Urothelium cell line (cell line): ENCODE measurements around the gene NDE1.
"Not testable (repeated sequence)": the region's sequence is repeated elsewhere in the genome, so short reads cannot be mapped to it uniquely, and the experiment has no call there.

Experiments used
- DNase-seq: peaks from one replicate; pipeline ENCODE4 v3.0.0; 2011; ENCODE audit warnings: low spot score, mixed read lengths
- FAIRE-seq: peaks from 2 replicates; lab custom pipeline; 2011; peaks lifted over from hg19 to GRCh38; lab: Jason Lieb, UNC

NDE1 gene, protein sequence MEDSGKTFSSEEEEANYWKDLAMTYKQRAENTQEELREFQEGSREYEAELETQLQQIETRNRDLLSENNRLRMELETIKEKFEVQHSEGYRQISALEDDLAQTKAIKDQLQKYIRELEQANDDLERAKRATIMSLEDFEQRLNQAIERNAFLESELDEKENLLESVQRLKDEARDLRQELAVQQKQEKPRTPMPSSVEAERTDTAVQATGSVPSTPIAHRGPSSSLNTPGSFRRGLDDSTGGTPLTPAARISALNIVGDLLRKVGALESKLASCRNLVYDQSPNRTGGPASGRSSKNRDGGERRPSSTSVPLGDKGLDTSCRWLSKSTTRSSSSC

DNA sequence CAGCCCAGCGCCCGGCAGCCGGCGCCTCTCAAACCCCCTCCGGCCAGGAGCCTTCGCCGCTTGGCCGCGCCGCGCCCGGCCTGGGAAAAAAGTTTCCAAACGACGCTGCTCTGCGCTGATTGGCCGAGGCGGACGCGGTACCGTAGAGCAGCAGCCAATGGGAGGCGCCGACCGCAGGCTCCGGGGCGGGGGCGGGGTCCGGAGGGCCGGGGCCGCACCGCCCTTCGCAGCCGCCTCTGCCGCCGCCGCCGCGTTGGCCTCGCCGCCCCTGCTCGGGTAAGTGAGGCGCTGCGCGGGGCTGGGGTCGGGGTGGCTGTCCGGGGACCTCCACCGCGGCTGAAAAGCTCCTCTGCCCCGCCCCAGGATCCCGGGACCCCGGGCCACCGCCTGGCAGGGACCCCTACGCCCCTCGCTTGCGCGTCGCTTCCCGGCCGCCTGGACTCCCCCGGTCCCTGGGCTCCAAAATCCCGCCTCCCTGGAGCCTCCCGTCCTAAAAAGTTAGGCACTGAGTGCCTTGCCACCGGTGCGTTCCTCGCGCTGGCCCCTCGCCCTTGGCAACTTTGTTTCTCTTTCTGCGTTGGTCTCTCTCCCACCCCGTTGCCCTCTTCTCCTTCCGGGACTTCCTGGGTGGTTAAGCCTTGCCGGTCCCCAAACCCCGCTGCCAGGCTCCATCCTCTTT is at the start of gene NDE1:
Gene NDE1, plus strand, starts transcription at position 227 of the 679 bp plus-strand sequence. CDS start 14,534 bp downstream, outside the sequence.
- FAIRE-seq: no peak

DNA sequence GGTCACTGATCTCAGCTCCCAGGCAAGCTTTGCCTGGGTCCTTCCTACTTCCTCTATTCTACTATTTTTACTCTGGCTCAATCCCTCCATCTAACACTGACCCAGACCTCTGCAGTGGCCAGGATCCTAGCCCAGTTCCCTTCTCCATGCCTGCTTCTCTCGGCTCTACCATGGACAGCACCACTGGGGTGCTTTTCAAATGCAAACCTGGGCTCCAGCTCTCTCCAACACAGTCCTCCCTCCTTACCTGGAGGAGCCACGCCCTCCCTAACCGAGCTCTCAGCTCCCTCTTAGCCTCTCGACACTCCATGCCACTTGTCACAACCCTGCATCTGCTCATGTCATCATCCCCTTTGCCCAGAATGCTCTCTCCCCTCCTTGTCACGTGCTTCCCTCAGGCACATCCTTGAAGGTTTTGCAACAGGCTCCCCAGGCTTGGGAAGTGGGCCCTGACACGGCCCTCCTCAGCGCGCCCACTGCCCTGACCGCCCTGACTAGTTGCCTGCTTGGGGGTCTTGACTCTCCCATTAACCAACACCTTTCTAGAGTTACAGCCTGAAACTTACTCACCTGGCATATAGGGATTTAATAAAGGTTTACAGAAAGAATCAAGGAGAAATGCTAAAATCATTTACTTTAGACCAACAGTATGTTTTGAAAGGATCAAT is 48.7 kb upstream of the NDE1 start:
- FAIRE-seq (no peak), DNase-seq (no peak)

More for the DNA sequence above, at the start of gene NDE1:
- peak; percentile 93 for DNase-seq

DNA sequence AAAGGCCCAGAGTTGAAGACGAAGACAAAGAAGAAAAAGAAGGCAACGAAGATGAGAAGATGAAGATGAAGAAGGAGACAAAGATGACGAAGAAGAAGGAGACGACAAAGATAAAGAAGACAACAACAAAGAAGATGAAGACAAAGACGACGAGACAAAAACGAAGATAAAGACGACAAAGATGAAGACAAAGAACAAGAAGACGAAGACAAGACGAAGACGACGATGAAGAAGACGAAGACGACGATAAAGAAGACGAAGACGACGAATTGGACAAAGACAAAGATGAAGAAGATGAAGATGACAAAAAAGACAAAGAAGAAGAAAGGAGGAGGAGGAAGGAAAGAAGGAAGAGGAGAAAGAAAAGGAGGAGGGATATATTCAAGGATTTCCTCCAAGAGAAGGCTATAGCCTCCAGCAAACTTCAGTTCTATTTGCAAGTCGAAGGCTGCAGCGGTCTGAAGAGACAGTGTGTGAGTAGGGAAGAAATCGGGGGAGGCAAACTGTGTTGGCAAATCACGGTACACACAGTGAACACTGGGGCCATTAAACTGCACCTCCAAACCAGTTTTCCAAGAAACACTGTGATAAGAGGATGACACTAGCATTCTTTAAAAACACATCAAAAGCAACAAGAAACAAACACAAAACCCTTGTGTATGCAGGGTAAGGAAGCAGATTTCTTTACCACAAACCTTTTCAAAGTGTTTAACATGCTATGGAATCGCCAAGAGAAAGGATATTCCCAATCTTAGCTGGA is 47.6 kb upstream of the NDE1 start:
- DNase-seq (no peak), FAIRE-seq (no peak)

DNA sequence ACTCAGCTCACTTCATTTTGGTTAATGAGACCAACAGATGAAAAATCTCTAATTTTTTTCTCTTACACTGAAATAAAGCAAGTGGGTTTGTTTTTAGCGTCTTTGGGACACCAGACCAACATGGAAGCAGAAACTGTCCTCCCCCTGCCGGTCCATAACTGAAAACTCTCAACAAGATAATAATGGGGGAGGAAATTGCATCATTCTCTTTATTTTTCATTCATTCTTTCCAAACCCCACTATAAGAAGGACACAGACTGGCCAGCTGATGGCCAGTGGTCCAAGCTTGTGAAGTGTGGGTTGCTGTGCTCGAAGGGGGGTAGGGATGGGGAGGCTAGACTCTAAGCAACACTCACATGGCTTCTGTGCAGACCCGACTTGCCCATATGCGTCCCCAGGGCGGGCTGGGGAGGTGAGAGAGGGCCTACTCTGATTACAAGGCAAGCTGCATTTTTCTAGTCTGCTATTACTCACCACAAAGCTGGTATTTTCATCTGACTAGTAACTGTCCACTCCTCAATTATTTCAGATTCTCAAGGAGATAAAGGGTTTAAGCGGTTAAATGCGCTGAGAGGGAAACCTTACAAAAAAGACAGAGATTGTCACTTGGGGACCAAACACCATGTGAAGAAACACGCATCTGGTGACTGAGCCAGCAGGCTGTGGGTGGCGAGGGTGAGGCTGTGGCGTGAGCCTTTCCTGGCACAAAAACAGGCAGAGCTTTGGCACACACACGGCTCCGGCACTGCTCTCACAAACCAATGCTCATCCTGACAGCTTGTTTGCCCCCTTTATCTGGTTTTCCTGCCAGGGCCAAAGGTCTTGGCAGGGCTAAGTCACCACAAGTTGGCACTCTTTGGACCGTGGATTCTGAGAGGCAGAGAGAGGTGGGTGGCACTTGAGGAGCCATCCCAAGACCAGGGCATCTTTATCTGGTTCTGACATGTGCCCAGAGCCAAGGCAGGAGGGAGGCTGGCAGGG is 45.3 kb upstream of the NDE1 start:
- no peak for FAIRE-seq
- DNase-seq: no peak

DNA sequence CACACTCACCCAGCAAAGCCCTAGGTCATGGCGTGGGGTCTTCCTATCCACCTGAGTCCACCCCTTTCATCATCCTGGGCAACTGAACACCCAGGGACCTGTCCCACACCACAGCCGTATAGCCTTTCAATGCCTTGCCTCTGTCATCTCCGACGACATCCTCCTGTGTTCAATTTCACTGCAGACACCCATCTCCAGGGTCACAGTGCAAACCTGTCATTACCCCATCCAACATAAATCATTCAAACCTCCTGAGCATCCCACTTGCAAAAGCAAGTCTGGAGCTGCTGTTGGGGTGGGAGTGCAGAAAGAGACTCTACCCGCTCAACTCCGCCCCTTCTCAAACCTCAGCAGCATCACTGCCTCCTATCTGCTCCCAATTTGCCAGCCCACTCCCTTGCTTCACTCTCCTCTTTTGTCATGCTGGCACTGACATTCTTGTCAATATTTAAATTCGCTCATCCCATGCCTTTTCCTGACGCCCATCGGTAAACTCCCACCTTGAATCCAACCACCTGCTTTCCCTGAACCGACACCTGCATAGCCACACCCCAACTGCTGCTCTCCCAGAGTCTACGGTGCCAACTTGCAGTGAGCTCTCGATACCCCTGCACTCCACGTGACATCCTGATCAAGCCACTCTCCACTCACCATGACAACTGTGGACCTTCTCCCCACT is 44.1 kb upstream of the NDE1 start:
- no peak for DNase-seq
- no peak for FAIRE-seq

DNA sequence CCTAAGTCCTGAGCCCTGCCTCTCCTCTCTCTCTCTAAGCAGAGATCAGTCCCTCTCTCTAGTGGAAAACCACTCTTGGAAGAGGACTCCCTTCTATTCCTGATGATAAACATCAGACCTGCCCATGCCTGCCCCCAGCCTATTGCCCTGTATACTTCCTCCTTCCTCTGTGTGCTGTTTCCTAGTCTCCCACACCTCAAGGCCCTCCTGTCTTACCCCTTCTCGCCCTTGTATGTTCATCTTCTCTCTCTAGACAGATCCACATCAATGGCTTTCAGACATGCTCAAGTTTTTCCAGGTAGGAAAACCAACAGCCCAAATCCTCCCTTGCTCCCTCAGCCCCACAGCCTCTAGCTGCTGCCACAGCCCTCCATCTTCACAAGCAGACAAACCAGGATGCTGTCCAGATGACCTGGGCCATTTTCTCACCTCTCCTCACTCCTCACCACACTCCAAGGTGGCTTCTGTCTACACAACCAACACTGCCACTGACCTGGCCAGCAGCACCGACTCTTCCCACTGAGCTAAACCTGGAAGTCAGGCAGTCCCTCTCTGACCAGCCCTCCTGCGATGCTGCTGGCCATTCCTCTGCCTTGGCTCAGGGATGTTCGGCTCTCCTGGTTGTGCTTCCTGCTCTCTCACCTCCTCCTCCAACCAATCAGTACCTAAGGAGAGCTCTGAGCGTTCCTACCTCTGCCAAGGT is 43.4 kb upstream of the NDE1 start:
- DNase-seq (no peak), FAIRE-seq (no peak)

DNA sequence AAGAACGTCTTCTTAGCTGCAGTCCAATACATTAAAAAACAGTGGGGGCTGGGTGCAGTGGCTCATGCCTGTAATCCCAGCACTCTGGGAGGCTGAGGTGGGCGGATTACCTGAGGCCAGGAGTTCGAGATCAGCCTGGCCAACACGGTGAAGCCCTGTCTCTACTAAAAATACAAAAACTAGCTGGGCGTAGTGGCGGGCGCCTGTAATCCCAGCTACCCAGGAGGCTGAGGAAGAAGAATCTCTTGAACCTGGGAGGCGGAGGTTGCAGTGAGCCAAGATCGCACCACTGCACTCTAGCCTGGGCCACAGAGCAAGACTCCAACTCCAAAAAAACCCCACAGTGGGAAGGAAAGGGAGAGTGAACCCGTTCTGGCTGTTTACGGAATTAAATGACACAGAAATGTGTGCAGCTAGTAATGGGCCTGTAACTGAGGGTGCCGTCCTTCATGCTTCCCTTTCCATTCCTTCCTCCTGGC is 42.8 kb upstream of the NDE1 start:
- not testable (repeated sequence) for DNase-seq, FAIRE-seq

DNA sequence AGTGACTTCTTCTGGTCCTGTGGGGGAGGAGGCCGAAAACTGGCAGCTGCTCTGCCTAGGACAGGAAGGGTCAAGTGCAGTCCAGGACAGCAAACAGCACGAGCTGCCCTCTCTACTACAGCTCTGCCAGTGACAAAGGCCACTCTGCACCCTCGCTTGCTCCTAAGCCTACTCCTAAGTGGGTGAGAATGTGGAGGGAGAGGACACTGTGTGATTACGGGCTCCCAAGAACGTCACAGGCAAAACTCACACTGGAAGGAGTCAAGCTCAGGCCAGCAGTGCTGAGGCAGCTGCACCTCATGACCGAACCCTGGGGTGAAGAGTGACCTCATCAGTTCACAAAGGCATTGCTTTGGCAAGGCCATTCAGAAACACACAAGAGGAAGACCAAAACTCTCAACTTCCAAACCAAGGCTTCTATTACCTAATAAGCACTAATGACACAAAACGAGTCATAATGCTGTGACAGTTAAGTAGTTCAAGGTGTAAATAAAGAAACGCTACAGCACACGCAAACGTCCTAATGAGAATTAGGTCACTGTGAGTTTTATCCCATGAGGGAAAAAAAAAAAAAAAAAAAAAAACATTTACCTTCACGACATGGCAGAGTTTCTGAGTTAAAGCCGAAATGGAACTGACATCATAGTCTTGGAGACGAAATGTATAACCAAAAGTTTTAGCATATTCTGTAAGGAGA is 42.2 kb upstream of the NDE1 start:
- FAIRE-seq: no peak

DNA sequence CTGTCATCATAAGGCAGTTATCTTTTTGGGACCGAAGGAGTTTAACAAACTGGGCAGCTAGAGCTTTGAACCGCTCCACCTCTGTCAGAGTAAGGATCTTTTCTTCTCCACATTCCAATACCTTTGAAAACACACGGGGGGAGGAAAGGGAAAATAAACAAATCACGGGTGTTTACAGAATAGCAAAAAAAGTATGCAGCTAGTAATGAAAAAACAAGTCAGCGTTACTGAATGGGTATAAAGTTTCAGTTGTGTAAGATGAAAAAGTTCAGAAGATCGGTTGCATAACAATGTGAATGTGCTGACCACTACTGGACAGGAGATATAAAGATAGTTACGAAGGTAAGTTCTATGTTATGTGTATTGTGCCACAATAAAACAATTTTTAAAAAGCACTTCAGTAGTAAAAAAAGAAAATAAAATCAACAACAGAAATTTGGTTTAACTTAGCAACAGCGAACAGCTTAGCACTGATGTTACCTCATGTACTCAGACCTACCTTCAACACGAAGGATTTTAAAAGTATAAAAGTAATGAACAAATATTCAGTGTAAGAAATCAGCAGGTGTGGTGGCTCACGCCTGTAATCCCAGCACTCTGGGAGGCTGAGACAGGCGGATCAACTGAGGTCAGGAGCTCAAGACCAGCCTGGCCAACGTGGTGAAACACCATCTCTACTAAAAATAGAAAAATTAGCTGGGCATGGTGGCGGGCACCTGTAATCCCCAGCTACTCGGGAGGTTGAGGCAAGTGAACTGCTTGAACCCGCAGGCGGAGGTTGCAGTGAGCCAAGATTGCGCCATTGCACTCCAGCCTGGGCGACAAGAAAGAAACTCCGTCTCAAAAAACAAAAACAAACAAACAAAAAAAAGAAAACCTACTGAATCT is 41.4 kb upstream of the NDE1 start:
- no peak for FAIRE-seq

More for the DNA sequence above, 42.2 kb upstream of the NDE1 start:
- DNase-seq: no peak

DNA sequence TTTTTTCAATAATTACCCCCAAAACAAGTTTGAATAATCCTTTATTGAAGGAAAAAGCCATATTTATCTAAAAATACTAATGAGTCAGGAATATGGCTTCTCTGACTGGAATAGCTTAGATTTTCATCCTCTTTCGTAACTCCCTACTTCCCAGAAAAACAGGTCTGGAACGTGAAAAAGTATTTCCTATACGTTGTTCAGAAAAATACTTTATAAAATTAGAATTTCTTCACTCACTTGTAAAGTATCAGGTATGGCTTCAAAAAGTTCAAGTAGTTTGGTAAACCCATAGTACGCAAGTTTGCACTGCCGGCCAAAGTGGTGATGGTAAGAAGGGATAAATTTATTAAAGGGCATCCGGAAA is 40.8 kb upstream of the NDE1 start:
- no peak for FAIRE-seq
- no peak for DNase-seq

More for the DNA sequence above, 41.4 kb upstream of the NDE1 start:
- no peak for DNase-seq

DNA sequence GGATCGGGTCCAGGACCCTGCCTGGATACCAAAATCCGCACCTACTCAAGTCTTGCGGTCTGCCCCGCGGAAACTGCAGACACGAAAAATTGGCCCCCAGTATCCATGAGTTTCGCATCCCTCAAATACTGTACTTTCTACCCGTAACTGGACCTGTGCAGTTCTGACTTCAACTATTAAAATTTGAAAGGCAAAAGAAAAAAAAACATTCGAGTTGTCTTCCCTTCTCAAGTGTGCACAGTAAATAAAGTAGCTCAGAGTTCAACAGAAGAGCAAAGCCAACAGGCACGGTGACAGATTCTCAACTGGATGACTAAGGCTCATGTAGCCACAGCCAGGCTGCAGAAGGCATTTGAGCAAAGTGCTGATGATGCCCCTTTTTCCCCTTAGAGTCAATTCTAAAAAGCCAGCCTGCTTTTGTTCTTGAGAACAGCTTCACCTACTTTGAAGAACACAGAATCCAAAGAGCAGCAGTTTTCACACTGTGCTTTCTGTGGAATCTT is 39.6 kb upstream of the NDE1 start:
- DNase-seq (no peak), FAIRE-seq (no peak)

DNA sequence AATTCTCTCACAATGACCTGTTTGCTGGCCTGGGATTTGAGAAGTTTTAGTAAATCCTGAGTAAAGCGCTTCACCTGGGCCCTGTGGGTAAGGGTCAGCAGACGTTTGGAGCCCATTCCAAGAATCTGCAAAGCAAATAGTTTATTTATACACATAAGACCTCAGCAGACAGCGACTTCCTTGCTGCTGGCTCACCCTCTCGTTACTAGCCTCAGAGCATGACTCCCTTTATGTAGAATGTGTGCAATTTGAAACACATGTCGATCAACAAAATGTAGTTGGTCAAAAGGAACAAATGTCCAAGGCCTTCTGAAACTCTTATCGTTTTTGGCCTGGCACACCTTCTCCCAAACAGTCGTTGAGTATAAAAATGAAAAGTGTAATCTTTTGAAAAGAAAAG is 38.4 kb upstream of the NDE1 start:
- FAIRE-seq (no peak), DNase-seq (no peak)

DNA sequence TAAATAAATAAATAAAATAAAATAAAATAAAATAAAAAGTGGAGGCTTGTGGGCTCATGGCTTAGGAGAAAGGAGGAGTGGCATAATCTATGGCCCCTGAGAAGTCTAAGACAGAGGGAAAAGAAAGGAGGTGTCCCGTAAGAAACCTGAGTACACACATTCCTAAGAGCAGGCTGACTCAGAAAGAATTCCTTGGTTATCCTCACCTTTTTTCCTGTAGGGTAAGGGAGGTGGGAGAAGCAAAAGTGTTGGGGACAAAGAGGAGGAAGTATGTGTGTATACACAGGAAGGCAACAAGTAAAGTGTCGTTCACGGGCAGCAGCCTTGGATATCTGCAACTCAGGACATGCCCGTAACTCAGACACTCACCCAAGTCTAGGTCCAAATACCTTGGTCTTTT is 36.4 kb upstream of the NDE1 start:
- FAIRE-seq (no peak), DNase-seq (peak; percentile 36)

DNA sequence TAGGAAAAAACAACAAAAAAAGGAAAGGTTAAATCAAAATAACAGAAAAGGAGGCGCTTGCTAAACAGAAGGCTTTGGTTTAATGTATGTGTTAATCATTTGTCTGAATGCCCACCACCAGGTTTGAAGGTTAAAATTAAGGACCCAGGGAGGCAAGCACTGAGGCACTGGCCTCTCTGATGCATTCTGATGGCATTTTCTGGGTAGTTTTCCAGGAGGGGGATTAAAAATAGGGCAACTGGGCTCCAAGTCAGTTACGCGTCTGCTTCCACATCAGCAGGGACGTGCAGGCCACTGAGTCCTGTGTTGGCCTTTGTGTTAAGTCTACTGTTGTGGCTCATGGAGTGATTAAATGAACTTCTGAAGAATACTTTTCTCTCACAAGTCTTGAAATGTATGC is 34.0 kb upstream of the NDE1 start:
- FAIRE-seq (no peak), DNase-seq (no peak)

DNA sequence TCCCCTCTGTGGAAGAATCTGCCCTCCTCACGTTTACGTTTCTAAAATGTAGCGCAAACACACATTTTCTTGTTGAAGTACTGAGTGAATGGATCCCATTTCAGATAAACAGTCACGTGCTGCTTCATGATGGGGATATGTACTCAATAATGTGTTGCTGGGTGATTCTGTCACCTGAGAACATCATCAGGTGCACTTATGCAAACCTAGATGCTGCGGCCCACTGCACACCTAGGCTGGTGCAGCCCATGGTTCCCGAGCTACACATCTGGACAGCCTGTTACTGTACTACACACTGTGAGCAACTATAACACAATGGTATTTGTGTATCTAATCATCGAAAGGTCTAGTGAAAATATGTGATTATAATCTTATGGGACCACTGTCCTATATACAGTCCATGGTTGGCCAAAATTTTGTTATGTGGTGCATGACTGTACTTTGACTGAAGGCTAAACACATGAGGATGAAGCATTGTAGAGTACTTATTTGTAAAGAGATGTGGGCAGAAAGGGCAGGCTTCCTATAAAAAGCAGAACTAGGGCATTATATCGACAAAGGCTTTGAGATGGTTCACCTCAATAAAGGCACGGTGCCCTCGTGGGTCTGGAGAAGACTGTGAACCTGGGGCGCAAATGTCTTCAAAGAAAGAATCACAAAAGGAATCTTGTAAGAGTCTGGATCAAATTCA is 33.4 kb upstream of the NDE1 start:
- DNase-seq (no peak), FAIRE-seq (no peak)

DNA sequence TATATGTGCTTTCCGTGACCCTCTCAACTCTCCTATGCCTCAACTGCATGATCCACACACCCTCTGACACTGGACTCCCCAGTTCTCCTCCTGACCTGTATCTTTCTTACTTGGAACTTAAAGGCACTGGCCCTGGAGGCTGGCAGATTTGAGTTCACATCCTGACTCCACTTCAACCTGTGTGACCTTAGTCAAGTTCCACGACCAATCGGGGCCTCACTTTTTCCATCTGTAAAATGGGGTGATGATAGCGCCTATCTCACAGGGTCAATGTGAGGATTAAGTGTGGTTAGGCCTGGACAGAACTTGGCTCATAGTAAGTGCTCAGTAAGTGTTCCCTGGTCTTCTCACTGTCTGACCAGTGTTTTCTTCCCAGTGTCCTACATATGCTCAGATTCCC is 32.1 kb upstream of the NDE1 start:
- FAIRE-seq: no peak
- DNase-seq: peak; percentile 6
